ENCODE measurements around the gene NOS3.

The NOS3 gene

GRCh38 chr7:151032936-151033863 lies 42.4 kb downstream of the NOS3 start:
- no peak for DNase-seq (ENCODE audit: low read depth)
- H3K4me3 ChIP-seq (ENCODE audit: control insufficient read depth, low read depth, low read length) = no peak overlapping the region
- TF ChIP-seq CTCF (conservative IDR thresholded peaks at IDR 0.05; ENCODE audit: control insufficient read depth, insufficient read depth, low read depth, low read length) = no peak

- no peak overlapping the region for H3K4me3 ChIP-seq (ENCODE audit: control insufficient read depth, low read depth, low read length)
- no peak for DNase-seq (ENCODE audit: low read depth)
- TF ChIP-seq CTCF (conservative IDR thresholded peaks at IDR 0.05; ENCODE audit: control insufficient read depth, insufficient read depth, low read depth, low read length) = no peak
Observed at GRCh38 chr7:151033864-151034249, 43.0 kb downstream of the NOS3 start.

- no peak for DNase-seq (ENCODE audit: low read depth)
- no peak overlapping the region for H3K4me3 ChIP-seq (ENCODE audit: control insufficient read depth, low read depth, low read length)
- no peak for TF ChIP-seq CTCF (conservative IDR thresholded peaks at IDR 0.05; ENCODE audit: control insufficient read depth, insufficient read depth, low read depth, low read length)
Observed at GRCh38 chr7:151034312-151035025, 43.7 kb downstream of the NOS3 start.

- H3K4me3 ChIP-seq (ENCODE audit: control insufficient read depth, low read depth, low read length) = no peak overlapping the region
- TF ChIP-seq CTCF (conservative IDR thresholded peaks at IDR 0.05; ENCODE audit: control insufficient read depth, insufficient read depth, low read depth, low read length) = no peak
- no peak for DNase-seq (ENCODE audit: low read depth)
Observed at GRCh38 chr7:151035026-151035717, 44.4 kb downstream of the NOS3 start.

GRCh38 chr7:151035902-151036301 lies 45.1 kb downstream of the NOS3 start:
- no peak for TF ChIP-seq CTCF (conservative IDR thresholded peaks at IDR 0.05; ENCODE audit: control insufficient read depth, insufficient read depth, low read depth, low read length)
- no peak for DNase-seq (ENCODE audit: low read depth)
- no peak overlapping the region for H3K4me3 ChIP-seq (ENCODE audit: control insufficient read depth, low read depth, low read length)

GRCh38 chr7:151038951-151039849 lies 48.4 kb downstream of the NOS3 start:
- H3K4me3 ChIP-seq (ENCODE audit: control insufficient read depth, low read depth, low read length) = no peak overlapping the region
- peak; percentile 96 for DNase-seq (ENCODE audit: low read depth)
- no peak for TF ChIP-seq CTCF (conservative IDR thresholded peaks at IDR 0.05; ENCODE audit: control insufficient read depth, insufficient read depth, low read depth, low read length)
